ENCODE measurements around the gene CDAN1. TPM values are rescaled to one million over a fixed set of nuclear protein-coding genes. Genes with fewer than 3 reads are reported as not detected.
"Not testable (repeated sequence)": the region's sequence is repeated elsewhere in the genome, so short reads cannot be mapped to it uniquely, and the experiment has no call there.

The CDAN1 gene
- total and polyA plus RNA-seq, 7 donors = 3.7 to 7.9 (median 5.2) TPM

- H3K27ac ChIP-seq = no peak overlapping the region
- peaks cover 10% of the 10 kb centered on the region for H3K4me1 ChIP-seq
- peak in 1 of 4 donors; percentile 38 for ATAC-seq
- no peaks in the 10 kb centered on the region for H3K27me3 ChIP-seq (ENCODE audit: insufficient read depth in 3 of 3, low read length in 2 of 3)
- 20 to 45% (median 26%) methylated on average over 2 of the region's 2 CpGs for WGBS, 3 donors
- intact Hi-C loops (cut with DNase I) = no loop called here
- peaks cover 0 to 40% of the 10 kb centered on the region in 2 donors for H3K36me3 ChIP-seq (ENCODE audit: insufficient read depth in 1 of 2, low read depth in 1 of 2)
- no peak for TF ChIP-seq CTCF (IDR thresholded peaks at IDR 0.05)
- no peak for DNase-seq
- no peak overlapping the region for H3K4me3 ChIP-seq
- H3K9me3 ChIP-seq = no peaks in the 10 kb centered on the region
Observed at GRCh38 chr15:42775416-42775815, 38.5 kb upstream of the CDAN1 start.

- Histone ChIP-seq H3K36me3 (ENCODE audit: insufficient read depth in 1 of 2, low read depth in 1 of 2) (peaks cover 0 to 40% of the 10 kb centered on the region in 2 donors), H3K27me3 (ENCODE audit: insufficient read depth in 3 of 3, low read length in 2 of 3) (no peaks in the 10 kb centered on the region), H3K27ac (no peak overlapping the region), H3K4me1 (peaks cover 11% of the 10 kb centered on the region), H3K9me3 (no peaks in the 10 kb centered on the region), H3K4me3 (no peak overlapping the region)
- 96 to 100% (median 97%) methylated on average over 2 of the region's 2 CpGs for WGBS, 3 donors
- no peak for TF ChIP-seq CTCF (IDR thresholded peaks at IDR 0.05)
- DNase-seq (no peak), ATAC-seq (peak in 1 of 4 donors; percentile 46)
- intact Hi-C loops (cut with DNase I) = loop anchor here in 1 of 2 donors (5.0 kb wide), 1 partner anchor 49 kb away; no protein-coding TSS in a partner anchor
Observed at GRCh38 chr15:42772901-42773300, 36.0 kb upstream of the CDAN1 start.

- no peak for TF ChIP-seq CTCF (IDR thresholded peaks at IDR 0.05)
- Histone ChIP-seq H3K4me1 (peaks cover 11% of the 10 kb centered on the region), H3K4me3 (no peak overlapping the region), H3K36me3 (ENCODE audit: insufficient read depth in 1 of 2, low read depth in 1 of 2) (peaks cover 0 to 36% of the 10 kb centered on the region in 2 donors), H3K27me3 (ENCODE audit: insufficient read depth in 3 of 3, low read length in 2 of 3) (no peaks in the 10 kb centered on the region), H3K27ac (no peak overlapping the region), H3K9me3 (no peaks in the 10 kb centered on the region)
- WGBS, 3 donors = 12 to 24% (median 21%) methylated on average over 2 of the region's 2 CpGs
- peak in 1 of 4 donors; percentile 71 for ATAC-seq
- DNase-seq = peak; percentile 26 to 50
- intact Hi-C loops (cut with DNase I) = loop anchor here in 1 of 2 donors (5.0 kb wide), 1 partner anchor 50 kb away; no protein-coding TSS in a partner anchor
Observed at GRCh38 chr15:42772144-42772543, 35.2 kb upstream of the CDAN1 start.

GRCh38 chr15:42766109-42766508, 29.2 kb upstream of the CDAN1 start:
- H3K27me3 ChIP-seq (ENCODE audit: insufficient read depth in 3 of 3, low read length in 2 of 3); DNase-seq; H3K9me3 ChIP-seq: not testable (repeated sequence)

GRCh38 chr15:42764154-42764731, 27.3 kb upstream of the CDAN1 start:
- H3K36me3 ChIP-seq (ENCODE audit: insufficient read depth in 1 of 2, low read depth in 1 of 2); intact Hi-C loops (cut with DNase I); H3K4me3 ChIP-seq; H3K27me3 ChIP-seq (ENCODE audit: insufficient read depth in 3 of 3, low read length in 2 of 3); DNase-seq; H3K4me1 ChIP-seq; ATAC-seq; H3K27ac ChIP-seq: not testable (repeated sequence)
- H3K9me3 ChIP-seq = peaks cover 21% of the 10 kb centered on the region
- WGBS, 3 donors = 85 to 91% (median 89%) methylated on average over 16 of the region's 16 CpGs

More at GRCh38 chr15:42766109-42766508, 29.2 kb upstream of the CDAN1 start:
- H3K4me1 ChIP-seq; ATAC-seq; H3K27ac ChIP-seq; H3K36me3 ChIP-seq (ENCODE audit: insufficient read depth in 1 of 2, low read depth in 1 of 2); H3K4me3 ChIP-seq; intact Hi-C loops (cut with DNase I): not testable (repeated sequence)
- 94 to 96% (median 94%) methylated on average over 4 of the region's 4 CpGs for WGBS, 3 donors

GRCh38 chr15:42761813-42762212, 24.9 kb upstream of the CDAN1 start:
- 86 to 89% (median 88%) methylated on average over 2 of the region's 2 CpGs for WGBS, 3 donors
- H3K36me3 ChIP-seq (ENCODE audit: insufficient read depth in 1 of 2, low read depth in 1 of 2); H3K4me3 ChIP-seq; ATAC-seq; H3K27me3 ChIP-seq (ENCODE audit: insufficient read depth in 3 of 3, low read length in 2 of 3); intact Hi-C loops (cut with DNase I); DNase-seq; H3K4me1 ChIP-seq; H3K27ac ChIP-seq: not testable (repeated sequence)
- H3K9me3 ChIP-seq = peaks cover 21% of the 10 kb centered on the region
